AG09309 (cell line): ENCODE data around the gene CD300H.

Experiments used
- DNase-seq: peaks from one replicate; pipeline ENCODE4 v3.0.0-alpha.2; 2010; ENCODE audit warnings: low read depth
- H3K4me3 ChIP-seq: 2 replicates; pipeline ENCODE4 v1.5.1; 2011; ENCODE audit warnings: mild to moderate bottlenecking, low read depth, low read length, moderate library complexity; ENCODE audit not compliant: control insufficient read depth
- TF ChIP-seq, protein P1 (sequence below): IDR thresholded peaks from 2 replicates; pipeline ENCODE4 v1.5.1; 2011; ENCODE audit warnings: mild to moderate bottlenecking, low read depth, low read length, inconsistent platforms; ENCODE audit not compliant: insufficient read depth, control insufficient read depth; ENCODE audit errors: missing control alignments

The CD300H gene

DNA sequence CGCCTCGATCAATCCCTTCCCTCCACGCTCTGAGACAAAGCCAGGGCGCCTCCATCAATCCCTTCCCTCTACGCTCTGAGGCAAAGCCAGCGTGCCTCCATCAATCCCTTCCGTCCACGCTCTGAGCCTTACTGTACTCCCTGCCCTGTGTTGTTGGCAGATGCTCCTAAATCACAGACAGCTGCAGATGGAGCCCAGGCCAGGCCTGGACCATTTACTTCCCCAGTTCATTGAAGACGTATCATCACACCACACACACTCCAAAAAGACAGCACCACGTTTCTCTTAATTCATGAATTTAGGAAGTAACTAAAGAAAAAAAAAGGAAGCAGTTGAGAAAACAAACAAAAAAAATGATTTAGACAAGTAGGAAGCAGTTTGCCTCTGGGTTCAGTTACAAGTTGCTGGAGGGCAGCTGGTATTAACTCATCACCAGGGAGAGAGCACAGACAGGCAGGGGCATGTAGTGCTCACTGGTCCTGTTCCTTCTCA, 32.2 kb upstream of the CD300H start:
- no peak overlapping the region for H3K4me3 ChIP-seq
- TF ChIP-seq, protein P1, sequence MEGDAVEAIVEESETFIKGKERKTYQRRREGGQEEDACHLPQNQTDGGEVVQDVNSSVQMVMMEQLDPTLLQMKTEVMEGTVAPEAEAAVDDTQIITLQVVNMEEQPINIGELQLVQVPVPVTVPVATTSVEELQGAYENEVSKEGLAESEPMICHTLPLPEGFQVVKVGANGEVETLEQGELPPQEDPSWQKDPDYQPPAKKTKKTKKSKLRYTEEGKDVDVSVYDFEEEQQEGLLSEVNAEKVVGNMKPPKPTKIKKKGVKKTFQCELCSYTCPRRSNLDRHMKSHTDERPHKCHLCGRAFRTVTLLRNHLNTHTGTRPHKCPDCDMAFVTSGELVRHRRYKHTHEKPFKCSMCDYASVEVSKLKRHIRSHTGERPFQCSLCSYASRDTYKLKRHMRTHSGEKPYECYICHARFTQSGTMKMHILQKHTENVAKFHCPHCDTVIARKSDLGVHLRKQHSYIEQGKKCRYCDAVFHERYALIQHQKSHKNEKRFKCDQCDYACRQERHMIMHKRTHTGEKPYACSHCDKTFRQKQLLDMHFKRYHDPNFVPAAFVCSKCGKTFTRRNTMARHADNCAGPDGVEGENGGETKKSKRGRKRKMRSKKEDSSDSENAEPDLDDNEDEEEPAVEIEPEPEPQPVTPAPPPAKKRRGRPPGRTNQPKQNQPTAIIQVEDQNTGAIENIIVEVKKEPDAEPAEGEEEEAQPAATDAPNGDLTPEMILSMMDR: no peak
- no peak for DNase-seq

DNA sequence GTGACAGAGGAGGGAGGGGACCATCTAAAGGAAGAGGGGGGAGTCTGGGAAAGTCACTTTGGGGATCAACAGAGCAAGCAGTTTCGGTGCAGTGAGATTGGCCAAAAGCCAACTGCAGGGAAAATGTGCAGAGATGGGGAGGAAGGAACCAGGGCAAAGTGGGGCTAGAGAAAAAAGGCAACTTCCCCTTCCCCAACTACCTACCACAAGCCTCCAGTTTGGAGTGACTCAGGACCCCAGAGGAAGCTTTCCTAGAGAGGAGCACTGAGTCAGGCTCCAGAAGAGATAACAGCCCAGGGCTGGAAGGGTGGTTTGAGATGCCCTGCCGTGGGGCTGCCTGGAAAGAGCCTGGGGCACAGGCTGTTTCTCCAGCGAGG, 31.7 kb upstream of the CD300H start:
- TF ChIP-seq, protein P1: no peak
- DNase-seq: no peak
- H3K4me3 ChIP-seq: no peak overlapping the region

DNA sequence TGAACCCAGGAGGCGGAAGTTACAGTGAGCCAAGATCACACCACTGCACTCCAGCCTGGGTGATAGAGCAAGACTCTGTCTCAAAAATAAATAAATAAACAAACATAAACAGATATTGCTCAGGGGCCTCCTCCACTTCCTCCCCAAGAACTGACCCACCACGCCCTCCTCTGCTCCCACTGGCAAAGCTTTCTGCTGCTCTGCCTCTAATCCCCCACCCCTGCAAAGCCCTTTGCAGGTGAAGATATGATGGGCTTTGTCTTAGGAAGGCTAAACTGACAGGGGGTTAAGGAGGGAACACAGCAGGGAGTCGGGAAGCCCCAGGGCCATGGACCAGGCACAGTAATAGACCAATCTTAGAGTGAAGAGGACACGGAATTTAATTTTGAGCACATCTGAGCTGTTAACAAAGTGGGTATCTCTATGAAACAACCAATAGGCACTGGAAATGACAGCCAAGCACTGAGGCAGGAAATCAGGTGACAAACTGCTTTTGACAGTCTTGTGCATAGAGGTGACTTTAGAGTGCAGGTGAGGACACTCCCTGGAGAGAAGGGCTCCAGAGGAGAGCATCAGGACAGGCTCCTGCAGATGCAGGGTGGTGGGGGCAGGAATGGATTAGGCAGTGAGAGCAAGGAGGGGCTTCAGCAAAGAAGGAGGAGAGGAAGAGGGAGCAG, 31.2 kb upstream of the CD300H start:
- TF ChIP-seq, protein P1: no peak
- no peak for DNase-seq
- H3K4me3 ChIP-seq: no peak overlapping the region

DNA sequence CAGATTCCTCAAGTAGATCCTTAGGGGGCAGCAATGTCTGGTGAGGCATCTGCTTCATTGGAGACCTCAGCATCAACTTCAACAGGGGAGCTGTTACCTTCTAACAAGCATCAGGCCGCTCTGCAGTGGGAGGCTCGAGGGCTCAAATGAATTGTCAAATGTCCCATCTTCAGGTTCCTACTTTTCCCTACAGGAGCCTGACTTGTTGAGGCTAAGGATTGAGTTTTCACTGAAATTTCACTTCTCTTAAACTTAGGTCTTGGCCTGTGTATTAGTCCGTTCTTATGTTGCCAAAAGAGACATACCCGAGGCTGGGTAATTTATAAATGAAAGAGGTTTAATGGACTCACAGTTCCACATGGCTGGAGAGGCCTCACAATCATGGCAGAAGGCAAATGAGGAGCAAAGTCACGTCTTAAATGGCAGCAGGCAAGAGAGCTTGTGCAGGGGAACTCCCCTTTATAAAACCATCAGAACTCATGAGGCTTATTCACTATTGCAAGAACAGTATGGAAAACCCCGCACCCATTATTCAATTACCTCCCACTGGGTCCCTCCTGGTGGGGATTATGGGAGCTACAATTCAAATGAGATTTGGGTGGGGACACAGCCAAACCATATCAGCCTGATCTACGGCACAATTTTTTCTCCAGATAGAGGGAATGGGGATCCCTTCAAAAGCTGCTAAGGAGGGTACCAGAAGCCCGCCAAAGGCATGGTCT, 29.9 kb upstream of the CD300H start:
- DNase-seq: no peak
- TF ChIP-seq, protein P1: no peak
- no peak overlapping the region for H3K4me3 ChIP-seq

DNA sequence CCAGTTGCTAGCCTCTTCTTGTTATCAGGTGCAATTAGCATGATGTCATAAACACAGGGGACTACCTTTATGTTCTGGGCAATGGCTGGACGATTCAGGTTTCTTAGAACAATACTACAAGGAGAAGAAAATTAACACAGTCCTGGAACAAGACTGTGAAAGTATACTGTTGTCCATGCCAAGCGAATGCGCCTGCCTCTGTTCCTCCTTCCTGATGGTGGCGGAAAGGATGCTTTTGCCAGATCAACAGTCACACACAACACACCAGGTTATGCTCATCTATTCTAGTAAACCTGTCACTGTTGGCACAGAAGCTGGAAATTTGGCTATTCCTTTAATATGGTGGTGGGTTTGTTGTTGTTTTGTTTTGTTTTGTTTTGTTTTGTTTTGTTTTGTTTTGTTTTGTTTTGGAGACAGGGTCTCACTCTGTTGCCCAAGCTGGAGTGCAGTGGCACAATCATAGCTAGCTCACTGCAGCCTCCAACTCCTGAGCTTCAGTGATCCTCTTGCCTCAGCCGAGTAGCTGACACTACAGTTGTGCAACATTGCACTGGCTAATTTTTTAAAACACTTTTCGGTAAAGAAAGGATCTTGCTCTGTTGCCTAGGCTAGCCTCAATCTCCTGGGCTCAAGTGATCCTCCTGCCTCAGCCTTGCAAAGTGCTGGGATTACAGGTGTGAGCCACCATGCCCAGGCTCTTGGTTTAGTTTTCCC, 27.9 kb upstream of the CD300H start:
- no peak for DNase-seq
- TF ChIP-seq, protein P1: no peak
- H3K4me3 ChIP-seq: no peak overlapping the region

DNA sequence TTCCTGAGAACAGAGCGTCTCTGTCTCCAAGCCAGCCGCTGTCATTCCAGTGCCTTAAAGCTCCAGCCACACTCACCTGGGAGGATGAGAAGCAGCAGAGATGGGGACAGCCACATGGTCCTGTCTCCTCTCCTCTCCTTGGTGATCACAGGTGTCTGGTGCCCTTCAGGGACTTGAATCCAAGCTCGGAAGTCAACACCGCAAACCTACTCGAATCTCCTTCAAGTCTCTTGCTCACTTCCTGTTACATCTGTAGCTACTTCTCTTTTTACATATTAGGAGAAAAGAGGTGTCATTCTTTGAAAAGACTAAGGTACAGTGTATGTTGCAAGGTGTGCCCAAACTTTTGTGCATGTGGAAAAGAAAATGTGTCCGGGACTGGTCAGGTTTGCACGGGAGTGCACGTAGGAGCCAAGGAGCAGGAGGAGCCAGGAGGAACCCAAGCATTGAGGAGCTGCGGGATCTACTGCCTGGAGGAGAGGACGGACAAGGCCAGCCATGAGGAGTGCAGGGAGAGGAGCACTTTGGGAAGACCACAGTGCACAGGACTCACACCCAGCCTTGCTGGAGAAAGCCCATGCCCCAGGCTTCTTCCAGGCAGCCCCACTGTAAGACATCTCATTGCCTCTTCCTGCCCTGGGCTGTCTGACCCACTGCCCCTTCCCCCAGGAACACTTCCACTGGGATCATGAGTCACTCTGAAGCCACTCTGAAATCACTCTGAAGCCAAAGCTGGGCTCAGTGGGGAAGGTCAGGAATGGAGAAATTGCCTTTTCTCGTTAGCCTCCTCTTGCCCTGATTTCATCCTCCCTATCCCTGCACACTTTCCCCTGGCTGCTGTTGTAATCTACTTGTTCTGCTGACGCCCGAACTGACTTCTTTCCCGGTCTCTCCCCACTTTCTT, 25.0 kb upstream of the CD300H start, which contains the start of gene CD300LD:
CD300LD (minus strand) TSS at position 197 of the 904 bp plus-strand sequence; CDS start at position 116, 81 bp downstream.
- TF ChIP-seq, protein P1: no peak
- H3K4me3 ChIP-seq: no peak within 1 kb of the TSS

More for the DNA sequence above, 25.0 kb upstream of the CD300H start, which contains the start of gene CD300LD:
- no peak for DNase-seq
